Left renal pelvis (tissue), 4 donors: ENCODE measurements around the gene NR5A2. TPM values are rescaled to one million over a fixed set of nuclear protein-coding genes. Genes with fewer than 3 reads are reported as not detected.

Experiments used
- DNase-seq, 4 donors: peaks; one replicate each; pipeline ENCODE4 v3.0.0-alpha.2; 2013; ENCODE audit warnings: low read depth in 4 of 4, low spot score in 3 of 4
- polyA plus RNA-seq, 4 donors: library from polyadenylated mRNA; unstranded; fragments of 120-200 nt; gene quantifications; one replicate each; pipeline ENCODE4 v1.2.1, GENCODE V29; 2013; ENCODE audit not compliant: insufficient read length in 4 of 4

NR5A2 gene
- polyA plus RNA-seq, 4 donors, result 1.9 to 2.9 (median 2.4) TPM

GRCh38 chr1:200062143-200062542, 34.6 kb downstream of the NR5A2 start:
- DNase-seq, result no peak

- no peak for DNase-seq
Observed at GRCh38 chr1:200072636-200073285, 45.3 kb downstream of the NR5A2 start.

GRCh38 chr1:200073286-200073637, 45.8 kb downstream of the NR5A2 start:
- no peak for DNase-seq

GRCh38 chr1:200075522-200075921, 48.0 kb downstream of the NR5A2 start:
- DNase-seq, result no peak

- peak in 2 of 4 donors; percentile 18 to 34 for DNase-seq
Observed at GRCh38 chr1:200075938-200076546, 48.5 kb downstream of the NR5A2 start.

- DNase-seq, result no peak
Observed at GRCh38 chr1:200079232-200079940, 51.9 kb downstream of the NR5A2 start.

DNA sequence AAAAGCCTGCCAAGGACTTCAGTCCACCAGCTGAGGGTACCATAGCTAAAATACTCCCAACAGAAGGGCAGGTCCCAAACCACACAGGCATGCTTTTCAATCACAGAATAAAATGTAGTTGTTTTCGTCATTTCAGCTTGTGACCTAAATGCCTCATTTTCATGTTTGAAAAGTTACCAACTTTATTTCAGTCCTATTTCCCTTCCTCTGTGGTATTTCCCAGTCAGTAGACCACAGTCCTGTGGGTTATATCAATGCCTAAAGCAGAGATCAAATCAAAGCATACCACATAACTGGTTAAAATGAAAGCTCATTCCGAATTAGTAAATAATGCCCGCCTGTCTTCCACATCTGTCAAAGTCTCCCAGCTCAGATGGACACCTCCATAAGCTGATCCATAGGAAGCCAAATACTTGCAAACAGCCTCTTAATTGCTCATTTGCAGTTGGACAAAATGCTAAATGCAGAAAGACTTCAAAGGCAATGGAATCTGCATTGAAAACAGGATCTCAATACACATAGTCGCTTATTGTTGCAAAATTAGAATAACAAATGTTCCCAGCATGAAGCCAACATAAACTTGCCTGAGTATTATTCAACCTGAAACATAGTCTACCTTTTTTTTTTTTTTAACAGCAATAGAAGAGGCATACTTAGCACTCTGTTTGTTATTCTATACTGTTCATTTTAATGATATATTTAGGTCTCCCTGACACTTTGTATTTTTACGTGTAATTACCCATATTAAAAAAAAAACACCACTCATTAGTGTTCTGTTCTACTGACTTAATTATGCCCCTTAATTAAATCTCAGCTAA, 53.9 kb downstream of the NR5A2 start:
- DNase-seq, result no peak

- no peak for DNase-seq
Observed at GRCh38 chr1:200081969-200082245, 54.4 kb downstream of the NR5A2 start.

- no peak for DNase-seq
Observed at GRCh38 chr1:200082329-200082728, 54.8 kb downstream of the NR5A2 start.

DNA sequence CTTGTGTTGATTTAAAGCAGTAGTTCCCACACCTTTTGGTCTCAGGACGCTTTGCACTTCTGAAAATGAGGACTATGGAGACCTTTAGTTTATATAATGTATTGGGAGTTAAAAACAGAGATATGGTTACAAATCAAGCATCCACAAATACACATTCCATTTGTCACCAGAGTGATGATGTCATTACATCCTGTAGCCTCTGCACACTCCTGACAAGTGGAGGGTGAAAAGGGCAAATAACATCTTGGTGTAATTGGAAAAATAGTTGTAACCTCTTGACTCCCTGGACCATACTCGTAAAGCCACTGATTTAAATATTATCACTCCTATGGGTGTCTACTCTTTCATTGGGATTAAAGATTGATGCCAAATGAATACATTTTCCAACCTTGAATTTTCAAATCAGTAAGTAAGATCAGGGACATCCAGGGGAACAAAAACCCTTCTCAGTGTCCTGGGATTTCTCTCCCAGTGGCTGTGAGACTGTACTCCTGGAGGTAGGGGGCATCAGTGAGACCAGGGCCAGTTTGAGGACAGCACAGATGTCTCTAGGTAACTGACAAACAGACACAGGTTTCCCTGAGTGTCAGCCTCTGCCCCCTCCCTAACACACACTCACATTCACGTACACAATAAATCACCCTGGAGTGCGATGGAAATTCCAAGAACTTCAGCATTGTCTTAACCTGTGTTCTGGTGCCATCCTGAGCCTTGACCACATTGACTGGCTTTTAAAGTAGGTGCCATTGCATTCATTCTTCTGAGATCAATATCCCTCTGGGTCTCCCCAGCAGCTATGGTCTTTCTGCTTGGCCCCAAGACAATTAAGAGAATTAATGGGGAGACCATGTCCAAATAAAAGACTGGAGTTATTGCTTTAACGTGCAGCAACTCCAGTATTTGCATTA, 63.0 kb downstream of the NR5A2 start:
- no peak for DNase-seq

- DNase-seq, result no peak
Observed at GRCh38 chr1:200095057-200095577, 67.6 kb downstream of the NR5A2 start.

GRCh38 chr1:200096774-200097173, 69.3 kb downstream of the NR5A2 start:
- DNase-seq, result no peak

- no peak for DNase-seq
Observed at GRCh38 chr1:200099040-200099439, 71.5 kb downstream of the NR5A2 start.

GRCh38 chr1:200103966-200104583, 76.6 kb downstream of the NR5A2 start:
- DNase-seq, result no peak

DNA sequence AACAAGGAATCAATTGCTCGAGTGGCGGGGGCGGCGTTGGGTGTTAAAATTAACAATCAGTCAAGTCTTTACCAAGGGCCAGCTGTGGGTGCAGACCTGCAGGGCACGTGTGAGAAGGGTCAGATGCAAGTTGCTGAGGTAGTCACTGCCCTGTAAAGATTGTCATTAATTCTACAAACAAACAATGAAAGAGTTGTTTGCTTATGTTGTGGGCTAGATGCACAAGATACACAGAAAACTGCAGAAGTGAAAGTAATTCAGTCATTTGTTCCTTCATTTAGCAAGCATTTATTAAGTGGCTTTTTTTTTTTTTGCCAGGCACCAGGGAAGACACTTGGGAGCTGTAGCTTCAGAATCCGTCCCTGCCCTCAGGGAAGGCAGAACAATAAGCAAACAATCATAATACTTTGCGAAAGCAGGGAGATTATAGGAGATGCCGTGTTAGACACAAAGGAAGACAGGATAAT, 79.5 kb downstream of the NR5A2 start:
- no peak for DNase-seq

DNA sequence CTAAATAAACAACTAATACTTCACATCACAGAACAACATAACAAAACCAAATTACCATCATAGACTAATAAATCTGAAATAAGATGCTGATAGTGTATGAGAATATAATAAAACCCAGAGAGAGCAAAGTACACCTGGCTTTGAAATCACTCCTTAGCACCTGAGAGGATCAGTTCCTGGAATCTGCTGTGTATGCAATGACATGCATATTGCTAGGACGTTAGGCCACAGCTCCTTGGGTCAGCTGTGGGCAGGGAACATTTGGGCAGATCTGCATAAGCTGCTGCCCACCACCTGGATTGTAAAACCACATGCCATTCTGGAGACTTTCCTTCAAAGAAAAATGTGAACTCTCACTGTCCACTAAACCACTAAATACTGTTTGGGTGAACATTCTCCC, 81.1 kb downstream of the NR5A2 start:
- no peak for DNase-seq

GRCh38 chr1:200112290-200112689, 84.8 kb downstream of the NR5A2 start:
- no peak for DNase-seq

DNA sequence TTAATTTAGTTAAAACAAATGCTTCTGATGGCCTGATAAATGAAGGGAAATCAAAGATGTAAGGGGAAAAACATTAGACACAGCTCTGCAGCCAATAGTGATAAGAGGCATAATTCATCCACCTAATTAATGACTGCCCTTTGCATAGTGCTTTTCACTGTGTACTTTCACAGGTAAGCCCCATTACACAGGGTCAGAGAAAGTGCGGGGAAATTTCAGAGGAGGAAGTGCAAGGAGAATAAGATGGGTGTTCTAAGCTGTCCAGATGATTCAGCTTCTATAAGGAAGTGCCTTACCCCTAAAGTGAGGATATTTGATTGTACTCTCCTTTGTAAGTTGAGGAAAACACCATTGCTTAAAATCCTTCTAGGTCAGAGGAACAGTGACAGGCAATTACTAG, 88.0 kb downstream of the NR5A2 start:
- no peak for DNase-seq

DNA sequence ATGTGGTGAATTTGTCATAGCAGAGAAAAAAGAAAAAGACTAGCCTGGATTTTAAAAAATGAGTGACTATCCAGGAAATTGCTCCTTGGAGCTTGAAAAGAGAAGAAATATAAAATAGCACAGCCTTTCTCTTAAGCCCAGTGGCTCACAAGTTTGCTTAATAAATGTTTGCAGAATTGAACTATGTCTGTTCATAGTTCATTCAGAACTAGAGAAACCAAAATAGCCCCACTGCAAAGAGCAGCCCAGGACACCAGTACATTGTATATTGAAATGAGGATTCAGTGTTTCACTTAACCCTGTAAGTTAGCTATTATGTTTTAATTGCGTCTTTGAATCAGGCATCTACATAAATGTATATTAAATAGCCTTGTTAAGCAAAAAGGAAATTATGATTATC, 88.8 kb downstream of the NR5A2 start:
- no peak for DNase-seq
